GM21528 (cell line): ENCODE measurements around the gene TPST1.

Experiments
- ATAC-seq: cut with Tn5 transposase; IDR thresholded peaks from one replicate; pipeline ENCODE4 v1.9.1; 2021; ENCODE audit warnings: mild to moderate bottlenecking, moderate library complexity; ENCODE audit not compliant: unreplicated experiment, low FRiP score

The TPST1 gene

DNA sequence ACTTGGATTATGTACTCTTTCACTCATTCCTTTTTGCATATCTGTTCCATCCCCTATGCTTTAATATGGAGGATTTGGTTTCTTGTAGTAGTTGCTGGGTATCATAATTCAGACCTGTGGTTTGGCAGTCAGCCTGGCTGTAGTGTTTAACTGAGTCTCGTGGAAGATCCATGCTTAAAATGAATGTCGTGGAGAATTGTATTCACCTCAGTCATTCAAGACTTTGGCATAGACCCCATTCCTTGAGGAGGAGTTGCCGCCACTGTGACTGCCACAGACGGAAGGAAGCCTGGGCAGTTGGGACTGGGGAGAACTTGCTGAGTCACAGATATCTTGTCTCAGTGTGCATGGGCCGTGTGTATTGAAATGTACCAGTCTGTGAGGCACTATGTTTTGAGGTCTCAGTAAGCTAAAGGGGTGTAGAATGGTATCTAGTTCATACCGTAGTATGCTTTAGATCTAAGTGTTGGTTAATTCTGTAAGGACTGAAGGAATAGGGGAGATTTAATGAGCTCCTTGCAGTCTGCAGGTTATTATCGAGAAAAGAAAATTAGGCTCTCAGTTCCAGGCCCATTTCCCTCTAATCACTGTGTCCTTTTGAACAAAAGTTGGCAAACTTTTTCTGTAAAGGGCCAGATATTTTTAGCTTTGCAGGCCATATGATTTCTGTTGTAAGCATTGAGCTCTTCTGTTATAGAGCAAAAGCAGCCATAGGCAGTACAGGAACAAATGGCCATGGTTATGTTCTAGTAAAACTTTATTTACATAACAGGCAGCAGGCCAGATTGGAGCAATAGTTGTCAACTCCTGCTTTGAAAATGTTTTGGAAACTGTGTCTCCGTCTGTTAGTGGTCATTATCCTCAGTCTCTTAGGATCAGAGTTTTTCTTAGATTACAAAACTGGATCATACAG lies 76.8 kb downstream of the TPST1 start:
- no peak for ATAC-seq

DNA sequence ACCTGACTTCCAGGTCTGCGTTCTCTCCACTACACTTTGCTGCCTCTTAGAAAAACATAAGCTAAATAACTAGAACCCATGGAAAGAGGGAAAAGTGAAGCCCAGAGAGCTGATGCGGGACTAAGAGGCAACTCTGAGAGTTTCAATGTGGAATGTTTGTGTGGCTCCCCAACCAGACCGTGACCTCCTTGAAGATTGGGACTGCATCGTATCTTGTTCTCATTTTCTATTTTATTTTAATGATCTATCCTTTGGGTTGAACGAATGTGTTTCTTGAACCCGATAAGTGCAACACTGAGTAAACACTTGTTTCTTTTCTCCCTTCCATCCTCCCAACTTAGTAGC lies 77.4 kb downstream of the TPST1 start:
- no peak for ATAC-seq

DNA sequence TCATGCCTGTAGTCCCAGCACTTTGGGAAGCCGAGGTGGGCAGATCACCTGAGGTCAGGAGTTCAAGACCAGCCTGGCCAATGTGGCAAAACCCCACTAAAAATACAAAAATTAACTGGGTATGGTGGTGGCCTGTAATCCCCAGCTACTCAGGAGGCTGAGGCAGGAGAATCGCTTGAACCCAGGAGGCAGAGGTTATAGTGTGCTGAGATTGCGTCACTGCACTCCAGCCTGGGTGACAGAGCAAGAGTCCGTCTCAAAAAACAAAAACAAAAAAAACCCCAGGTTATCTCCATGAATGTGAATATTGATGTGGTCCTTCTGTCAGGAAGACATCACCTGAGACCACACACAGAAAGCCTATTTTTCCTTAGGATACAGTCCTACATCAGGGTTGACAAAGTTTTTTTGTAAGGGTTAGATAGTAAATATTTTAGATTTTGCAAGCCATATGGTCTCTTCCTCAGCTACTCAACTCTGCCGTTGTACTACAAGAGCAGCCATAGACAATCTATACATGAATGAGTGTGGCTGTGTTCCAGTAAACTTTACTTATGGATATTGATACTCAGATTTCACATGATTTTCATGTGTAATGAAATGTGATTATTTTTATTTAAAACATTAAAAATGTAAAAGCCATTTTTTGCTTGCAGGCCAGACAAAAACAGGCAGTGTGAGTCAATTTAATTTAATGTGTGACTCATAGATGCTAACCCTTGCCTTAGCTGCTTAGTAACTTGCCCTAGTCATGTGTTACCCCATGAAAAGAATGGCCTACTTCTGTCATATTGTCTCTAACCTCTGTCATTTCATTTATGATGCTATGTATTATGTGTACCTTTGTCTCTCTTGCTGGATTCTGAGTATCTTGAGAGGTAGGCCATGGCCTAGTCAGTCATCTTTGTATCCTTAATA lies 78.1 kb downstream of the TPST1 start:
- ATAC-seq = no peak

DNA sequence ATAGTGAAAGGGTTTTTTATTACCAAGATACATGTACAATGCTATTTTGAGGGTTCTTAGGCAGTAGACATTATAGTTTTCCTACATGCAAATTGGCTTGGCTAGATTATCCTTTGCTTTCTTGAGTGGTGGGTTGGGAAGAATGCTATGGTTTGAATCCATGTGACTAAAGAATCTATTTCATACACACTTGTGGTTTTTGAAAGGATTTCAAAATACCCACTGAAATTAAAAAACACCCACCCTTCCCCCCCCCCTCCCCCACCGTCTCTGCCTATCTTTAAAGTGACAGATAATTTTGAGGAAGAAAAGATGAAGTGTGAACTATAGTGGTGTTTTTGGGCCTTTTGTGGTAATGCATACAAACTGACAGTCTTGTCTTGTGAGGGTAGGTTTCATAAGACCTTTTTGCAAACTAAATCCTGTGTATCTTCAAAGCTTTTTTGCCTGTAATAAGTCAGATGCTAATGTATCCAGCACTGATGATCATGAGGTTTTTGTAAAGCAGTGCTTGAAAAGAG lies 90.9 kb downstream of the TPST1 start:
- ATAC-seq = no peak

DNA sequence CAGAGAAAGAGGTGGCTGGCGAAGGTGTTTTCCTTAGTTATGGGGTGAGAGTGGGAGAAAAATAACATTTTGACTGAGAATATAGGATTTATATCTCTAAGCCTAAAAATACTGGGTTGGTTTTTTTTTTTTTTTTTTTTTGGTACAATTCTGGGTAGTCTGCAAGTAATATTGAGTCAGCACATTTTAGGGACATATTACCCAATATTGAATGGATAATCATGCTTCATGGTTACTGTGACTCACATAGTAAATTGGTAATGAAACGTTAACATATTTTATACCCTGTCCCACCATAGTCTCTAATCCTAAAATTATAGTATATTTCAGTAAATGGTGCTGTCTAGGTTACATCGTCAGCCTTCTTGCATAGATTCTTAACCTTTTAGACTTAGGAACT lies 91.4 kb downstream of the TPST1 start:
- no peak for ATAC-seq

DNA sequence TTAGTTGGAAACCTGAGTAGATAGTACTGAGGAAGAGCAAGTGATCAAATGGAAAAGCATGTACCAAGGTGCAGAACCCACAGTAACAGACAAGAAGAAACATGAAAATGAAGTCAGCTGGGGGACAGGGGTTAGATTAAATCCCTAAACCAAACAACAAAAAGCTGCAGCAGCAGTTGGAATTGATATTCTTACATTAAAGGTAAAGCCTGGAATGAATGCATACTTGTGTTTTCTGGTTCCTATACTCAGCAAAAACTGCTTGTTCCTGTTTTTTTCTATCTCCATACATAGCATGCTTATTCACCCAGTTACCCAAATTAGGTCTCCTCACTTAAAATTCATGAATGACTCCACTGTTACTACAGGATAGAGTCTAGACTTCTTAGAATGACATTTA lies 92.4 kb downstream of the TPST1 start:
- no peak for ATAC-seq

DNA sequence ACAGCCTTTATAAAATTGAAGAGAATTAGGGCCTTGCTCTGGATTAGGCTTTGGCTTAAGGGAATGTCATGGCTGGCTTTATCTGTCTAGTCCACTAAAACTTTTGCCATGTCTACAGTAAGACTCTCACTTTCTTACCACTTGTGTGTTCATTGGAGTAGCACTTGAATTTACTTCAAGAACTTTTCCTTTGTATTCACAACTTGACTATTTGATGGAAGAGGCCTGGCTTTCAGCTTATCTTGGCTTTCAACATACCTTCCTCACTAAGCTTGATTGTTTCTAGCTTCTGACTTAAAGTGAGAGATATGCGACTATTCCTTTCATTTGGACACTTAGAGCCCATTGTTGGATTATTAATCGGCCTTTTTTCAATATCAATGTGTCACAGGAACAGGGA lies 96.1 kb downstream of the TPST1 start:
- ATAC-seq = no peak

DNA sequence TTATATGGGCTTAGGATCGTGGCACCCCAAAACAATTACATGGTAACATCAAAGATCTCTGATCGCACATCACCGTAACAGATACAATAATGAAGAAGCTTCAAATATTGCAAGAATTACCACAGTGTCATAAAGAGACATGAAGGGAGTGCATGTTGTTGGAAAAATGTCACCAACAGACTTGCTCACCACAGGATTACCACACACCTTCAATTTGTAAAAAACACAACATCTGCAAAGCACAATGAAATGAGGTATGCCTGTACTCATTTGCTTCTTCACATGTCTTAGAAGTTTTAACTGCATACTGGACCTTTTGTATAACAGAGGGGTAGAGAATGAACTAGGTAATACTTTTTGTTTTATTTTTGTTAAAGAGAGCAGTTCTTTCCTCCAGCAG lies 96.6 kb downstream of the TPST1 start:
- ATAC-seq = no peak

DNA sequence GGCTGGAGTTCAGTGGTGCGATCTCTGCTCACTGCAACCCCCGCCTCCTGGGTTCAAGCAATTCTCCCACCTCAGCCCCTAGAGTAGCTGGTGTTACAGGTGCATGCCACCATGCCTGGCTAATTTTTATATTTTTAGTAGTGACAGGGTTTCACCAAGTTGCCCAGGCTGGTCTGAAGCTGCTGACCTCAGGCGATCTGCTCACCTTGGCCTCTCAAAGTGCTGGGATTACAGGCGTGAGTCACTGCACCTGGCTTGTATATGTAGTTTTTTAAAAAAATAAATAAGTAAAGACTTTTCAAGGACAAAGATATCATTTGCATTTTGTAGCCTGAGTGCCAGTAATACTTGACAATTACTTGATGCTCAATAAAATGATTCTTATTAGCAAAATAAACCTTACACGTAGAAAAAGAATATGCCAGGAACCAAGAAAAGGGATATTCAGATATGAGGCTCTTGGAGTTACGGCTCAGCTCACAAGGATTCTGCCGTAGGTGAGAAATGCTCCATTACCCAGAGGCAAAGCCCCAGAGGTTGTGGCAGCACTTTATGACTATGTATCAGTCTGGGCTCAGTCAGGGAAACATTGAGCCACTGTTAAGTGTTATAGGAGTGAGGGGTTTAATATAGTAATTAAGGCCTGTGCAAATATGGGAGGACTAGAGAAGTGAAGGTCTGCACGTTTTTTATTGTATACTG lies 98.5 kb downstream of the TPST1 start:
- ATAC-seq = no peak

DNA sequence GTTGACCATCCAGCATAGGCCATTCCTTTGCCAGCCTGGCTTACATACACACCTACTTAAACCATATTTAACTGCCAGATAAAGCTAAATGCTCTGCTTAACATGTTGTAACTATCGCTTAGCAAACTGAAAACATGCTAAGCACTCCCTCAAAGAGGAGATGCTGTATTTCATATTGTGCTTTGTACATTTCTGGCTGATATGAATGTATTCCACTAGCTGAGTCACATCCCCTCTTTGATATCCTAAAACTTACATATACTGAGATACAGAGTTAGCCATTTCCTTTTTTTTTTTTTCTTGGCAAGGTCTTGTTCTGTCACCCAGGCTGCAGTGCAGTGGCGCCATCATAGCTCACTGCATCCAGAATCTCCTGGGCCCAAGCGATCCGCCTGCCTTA lies 99.4 kb downstream of the TPST1 start:
- ATAC-seq = no peak

DNA sequence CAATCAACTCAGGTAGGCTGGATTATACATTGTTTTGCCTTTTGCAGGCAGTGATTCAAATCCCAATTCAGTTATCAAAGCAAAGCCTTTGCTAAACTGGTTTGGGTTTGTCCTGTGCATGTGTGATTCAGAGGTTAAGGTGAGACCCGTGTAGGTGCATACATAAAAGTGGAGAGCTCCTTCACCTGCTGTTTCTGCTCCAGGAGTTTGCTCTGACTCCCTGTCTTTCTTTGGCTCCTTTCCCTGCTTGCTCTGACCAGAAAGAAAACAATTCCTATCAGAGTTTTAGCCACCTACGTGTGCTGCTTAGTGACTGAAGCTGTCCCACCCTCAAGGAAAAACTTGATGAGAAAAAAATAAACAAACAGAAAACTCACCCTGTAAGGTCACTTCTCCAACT lies 101.1 kb downstream of the TPST1 start:
- ATAC-seq = no peak

DNA sequence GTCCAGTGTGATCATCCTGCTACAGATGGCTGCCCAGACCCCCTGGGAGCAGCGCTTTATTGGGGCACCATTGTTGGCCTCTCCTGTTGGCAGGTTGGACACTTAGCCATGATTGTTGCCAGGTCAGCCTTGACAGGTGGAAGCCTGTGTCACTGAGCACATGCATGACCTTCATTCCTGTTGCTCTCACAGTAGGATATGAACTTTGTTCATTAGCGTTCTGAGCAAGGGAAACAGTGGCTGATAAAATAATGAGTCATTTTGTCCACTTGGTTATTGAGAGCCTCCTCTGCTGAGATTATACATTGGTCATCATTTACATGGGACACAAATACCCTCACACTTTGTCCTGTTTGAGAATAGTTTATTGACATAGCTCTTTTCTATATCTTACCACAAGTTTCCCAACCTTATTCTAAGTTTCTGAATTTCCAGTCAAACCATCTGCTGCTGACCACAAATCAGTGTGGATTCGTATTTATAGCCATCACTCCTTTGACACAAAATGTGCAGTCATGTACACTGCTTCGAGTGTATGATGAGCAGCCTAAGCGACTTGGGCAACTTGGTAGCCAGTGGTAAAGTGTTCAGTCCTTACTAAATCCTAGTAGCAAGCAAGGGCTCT lies 102.6 kb downstream of the TPST1 start:
- no peak for ATAC-seq

DNA sequence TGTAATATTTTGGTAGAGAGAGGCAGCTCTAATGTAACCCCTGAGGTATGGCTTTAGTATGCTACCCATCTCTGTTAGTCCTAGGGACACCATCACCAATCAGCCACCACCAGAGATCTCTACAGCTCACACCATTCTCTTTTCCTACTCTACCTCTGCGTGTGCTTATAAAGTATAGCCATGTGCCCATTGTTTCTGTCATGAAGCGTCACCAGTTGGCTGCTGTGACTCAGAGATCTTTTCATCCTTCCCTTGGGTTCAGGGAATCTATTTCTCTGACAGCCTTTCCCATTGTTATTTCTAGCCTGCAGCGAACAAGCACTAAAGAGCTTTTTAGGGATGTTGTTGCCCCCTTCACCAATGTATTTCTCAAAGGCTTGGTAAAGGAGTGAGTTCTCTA lies 103.3 kb downstream of the TPST1 start:
- ATAC-seq = no peak

DNA sequence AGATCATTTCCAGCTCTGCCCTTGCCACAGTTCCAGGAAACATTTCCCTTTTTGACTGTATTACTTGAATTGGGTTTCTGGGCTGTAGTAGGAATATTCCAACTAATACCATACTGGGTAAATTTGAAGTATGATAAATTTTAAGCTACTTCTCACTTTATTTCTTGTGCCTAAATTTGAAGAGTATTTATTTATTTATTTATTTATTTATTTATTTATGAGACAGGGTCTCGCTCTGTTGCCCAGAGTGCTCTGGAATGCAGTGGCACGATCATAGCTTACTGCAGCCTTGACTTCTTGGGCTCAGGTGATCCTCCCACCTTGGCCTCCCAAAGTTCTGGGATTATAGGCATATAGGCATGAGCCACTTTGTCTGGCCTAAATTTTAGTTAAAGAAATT lies 105.5 kb downstream of the TPST1 start:
- ATAC-seq = no peak

DNA sequence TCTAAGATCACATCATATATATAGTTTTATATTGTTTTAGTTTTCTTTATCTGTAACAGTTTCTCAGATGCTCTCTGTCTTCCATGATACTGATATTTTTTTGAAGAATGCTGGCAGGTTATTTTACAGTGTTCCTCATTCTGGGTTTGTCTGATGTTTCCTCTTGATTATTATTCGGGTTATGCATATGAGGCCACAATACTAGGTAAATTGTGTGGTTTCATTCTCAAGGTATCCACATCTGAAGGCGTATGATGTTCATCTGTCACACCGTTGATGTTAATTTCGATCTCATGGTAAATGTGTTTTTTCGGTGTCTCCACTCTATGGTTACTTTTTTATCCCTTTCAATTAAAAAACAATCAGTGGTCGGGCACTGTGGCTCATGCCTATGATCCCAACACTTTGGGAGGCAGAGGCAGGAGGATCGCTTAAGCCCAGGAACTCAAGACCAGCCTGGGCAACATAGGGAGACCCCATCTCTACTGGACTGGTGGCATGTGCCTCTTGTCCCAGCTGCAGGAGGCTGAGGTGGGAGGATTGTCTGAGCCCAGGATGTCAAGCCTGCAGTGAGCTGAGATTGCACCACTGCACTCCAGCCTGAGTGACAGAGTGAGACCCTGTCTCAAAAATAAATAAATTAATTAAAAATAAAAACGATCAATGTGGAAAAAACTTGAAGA lies 108.9 kb downstream of the TPST1 start:
- ATAC-seq = no peak

DNA sequence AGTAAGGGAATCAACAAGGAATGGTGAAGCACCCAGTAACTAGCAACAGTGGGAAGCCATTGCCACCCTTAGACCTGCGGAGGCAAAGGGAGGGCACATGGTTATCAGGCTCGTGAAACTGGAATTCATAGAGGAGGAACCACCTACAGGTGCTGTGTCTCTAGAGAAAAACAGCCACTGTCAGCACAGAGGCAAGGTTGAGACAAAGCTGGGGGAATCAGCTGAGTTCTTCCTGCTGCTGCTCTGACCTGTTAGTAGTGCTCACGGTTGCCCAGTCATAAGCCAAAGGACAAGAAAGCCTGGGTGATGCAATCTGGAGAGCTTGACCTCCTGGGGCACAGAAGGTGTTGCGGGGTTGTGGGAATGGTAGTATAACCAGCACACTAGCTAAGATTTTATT lies 110.1 kb downstream of the TPST1 start:
- no peak for ATAC-seq

DNA sequence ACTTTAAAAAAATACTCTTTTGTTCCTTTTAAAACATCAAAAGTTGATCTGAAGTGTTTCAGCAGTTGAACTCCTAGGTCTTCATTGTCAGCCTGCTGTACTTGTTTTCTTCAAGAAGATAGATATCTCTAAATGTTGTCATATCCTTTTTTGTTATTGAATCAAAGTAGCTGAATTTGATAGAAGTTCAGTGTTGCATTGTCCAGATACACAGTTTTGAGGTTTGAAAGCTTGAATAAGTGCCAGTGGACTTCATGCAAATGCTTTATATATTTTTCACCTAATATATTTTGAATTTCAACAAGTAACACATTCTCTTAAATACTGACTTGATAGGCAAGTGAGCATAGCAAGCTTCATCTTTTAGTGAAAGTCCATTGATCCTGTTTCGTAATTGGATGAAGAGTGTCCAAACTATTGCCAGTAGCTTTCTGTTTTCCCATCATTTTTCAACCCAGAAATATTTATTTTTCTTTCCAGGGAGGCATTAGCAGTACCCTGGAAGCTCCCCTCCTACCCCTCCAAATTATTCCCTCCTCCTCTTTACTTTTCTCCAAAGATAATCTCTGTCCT lies 114.4 kb downstream of the TPST1 start:
- no peak for ATAC-seq

DNA sequence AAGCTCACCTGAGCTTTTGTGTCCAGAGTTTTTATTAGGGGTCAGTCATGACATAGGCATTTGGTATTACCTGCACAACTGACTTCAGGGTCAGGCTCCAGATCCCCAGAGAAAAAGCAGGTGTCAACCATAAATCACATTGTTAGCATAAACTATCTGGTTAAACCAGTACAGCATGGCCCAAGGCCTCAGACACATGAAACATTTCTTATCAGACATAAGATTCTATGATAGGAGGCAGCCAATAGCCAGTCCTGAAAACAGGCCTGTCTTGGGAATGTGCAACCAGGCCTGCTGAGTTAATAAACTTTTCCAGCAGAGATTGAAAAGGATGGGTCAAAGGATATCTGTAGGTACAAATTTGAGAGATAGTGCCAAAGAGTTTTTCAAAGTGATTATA lies 116.1 kb downstream of the TPST1 start:
- no peak for ATAC-seq

DNA sequence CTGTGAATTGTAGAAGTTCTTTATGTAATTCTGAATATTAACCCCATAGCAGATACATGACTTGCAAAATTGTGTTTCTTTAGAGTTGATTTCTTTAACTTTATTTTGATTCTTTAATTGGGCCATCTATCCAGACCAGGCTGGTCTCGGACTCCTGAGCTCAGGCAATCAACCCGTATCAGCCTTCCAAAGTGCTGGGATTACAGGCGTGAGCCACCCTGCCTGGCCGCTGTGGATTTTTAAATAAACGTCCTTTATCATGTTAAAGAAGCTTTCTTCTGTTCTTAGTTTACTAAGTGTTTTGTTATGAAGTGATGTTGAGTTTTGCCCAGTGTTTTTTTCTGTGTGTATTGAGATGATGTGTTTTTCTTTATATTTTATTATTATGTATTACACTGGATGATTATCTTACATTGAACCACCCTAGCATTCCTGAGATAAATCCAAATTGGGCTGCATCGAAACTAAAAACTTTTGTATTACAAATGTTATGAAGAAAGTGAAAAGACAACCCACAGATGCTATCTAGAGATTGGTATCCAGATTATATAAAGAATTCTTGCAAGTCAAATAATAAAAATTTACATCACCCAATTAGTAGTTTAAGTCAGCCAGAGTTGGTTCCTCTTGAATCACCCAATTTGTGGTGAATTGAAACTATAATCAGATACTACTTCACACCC lies 118.1 kb downstream of the TPST1 start:
- ATAC-seq = no peak
